Endodermal cell (in vitro differentiated cells): Measurements from ENCODE around the gene ATP10D. TPM values are rescaled to one million over a fixed set of nuclear protein-coding genes. Genes with fewer than 3 reads are reported as not detected.

ENCODE experiments used
- DNase-seq: peaks from one replicate; pipeline ENCODE4 v3.0.0-alpha.2; 2017
- H3K27ac ChIP-seq: 2 replicates; pipeline ENCODE4 v1.5.1; 2013; ENCODE audit warnings: mild to moderate bottlenecking, low read depth, low read length, moderate library complexity
- H3K27me3 ChIP-seq: 2 replicates; pipeline ENCODE4 v1.6.1; 2013; ENCODE audit warnings: mild to moderate bottlenecking, low read length, moderate library complexity; ENCODE audit not compliant: insufficient read depth, control insufficient read depth, poor library complexity, severe bottlenecking
- H3K36me3 ChIP-seq: 2 replicates; pipeline ENCODE4 v1.7.0; 2013; ENCODE audit warnings: mild to moderate bottlenecking, low read length, moderate library complexity; ENCODE audit not compliant: control insufficient read depth, insufficient read depth
- H3K4me1 ChIP-seq: one replicate; pipeline ENCODE4 v1.7.0; 2013; ENCODE audit warnings: low read length; ENCODE audit not compliant: control insufficient read depth, insufficient read depth
- H3K4me3 ChIP-seq: 2 replicates; pipeline ENCODE4 v1.5.1; 2013; ENCODE audit warnings: mild to moderate bottlenecking, low read length, moderate library complexity
- H3K9ac ChIP-seq: 2 replicates; pipeline ENCODE4 v1.6.1; 2013; ENCODE audit warnings: mild to moderate bottlenecking, low read length, moderate library complexity; ENCODE audit not compliant: poor library complexity, severe bottlenecking; ENCODE audit errors: extremely low read depth
- H3K9me3 ChIP-seq: 2 replicates; pipeline ENCODE4 v1.6.1; 2013; ENCODE audit warnings: mild to moderate bottlenecking, low read length, moderate library complexity; ENCODE audit not compliant: control insufficient read depth
- H3K27ac Mint-ChIP-seq: 2 replicates; pipeline ENCODE4 v1.8.0; 2020; ENCODE audit warnings: mixed read lengths
- H3K27me3 Mint-ChIP-seq: 2 replicates; pipeline ENCODE4 v1.8.0; 2021; ENCODE audit warnings: mild to moderate bottlenecking, mixed read lengths; ENCODE audit not compliant: insufficient read depth
- H3K36me3 Mint-ChIP-seq: 2 replicates; pipeline ENCODE4 v1.8.0; 2020; ENCODE audit warnings: low read depth, mixed read lengths
- H3K4me1 Mint-ChIP-seq: 2 replicates; pipeline ENCODE4 v1.8.0; 2020; ENCODE audit warnings: mixed read lengths
- H3K4me3 Mint-ChIP-seq: 2 replicates; pipeline ENCODE4 v1.8.0; 2020; ENCODE audit warnings: mild to moderate bottlenecking, moderate library complexity, mixed read lengths
- H3K9me3 Mint-ChIP-seq: 2 replicates; pipeline ENCODE4 v1.8.0; 2020; ENCODE audit warnings: mild to moderate bottlenecking, mixed read lengths
- CTCF ChIP-seq: fragments of 200-600 bp; sonication (generic); conservative IDR thresholded peaks from 2 replicates; pipeline ENCODE4 v1.5.0; 2021; ENCODE audit warnings: antibody characterized with exemption, mild to moderate bottlenecking
- WGBS, 2 experiments: methylation state at CpG; one replicate each; pipeline versions ENCODE4 v1.1.5 to v1.1.7; 2013; ENCODE audit warnings: missing lambda C conversion rate in 2 of 2, mixed read lengths in 1 of 2; ENCODE audit not compliant: insufficient coverage in 1 of 2, insufficient read length in 1 of 2; 5-methylcytosine and 5-hydroxymethylcytosine counted together
- total RNA-seq, 2 donors: library from RNA; stranded (reverse); fragmentation: NEBNext Ultra II Directional in 1 of 2; extraction: Animal tissue kit (Norgen Biotek cat#: 25700) in 1 of 2; gene quantifications; 2 replicates in 1 of 2; 3 replicates in 1 of 2; pipeline ENCODE4 v1.2.1, GENCODE V29; 2021

Gene ATP10D
- total RNA-seq, 2 donors from 2014 or later, result 0.27 to 1.1 TPM

- no peak for DNase-seq
- Mint-ChIP-seq H3K9me3 (no peaks in the 10 kb centered on the region), H3K27ac (no peak overlapping the region), H3K27me3 (no peaks in the 10 kb centered on the region), H3K4me3 (no peak overlapping the region), H3K4me1 (no peaks in the 10 kb centered on the region), H3K36me3 (no peaks in the 10 kb centered on the region)
- 75 to 92% methylated on average over 1 of the region's 1 CpG for WGBS, 2 experiments
- no peaks in the 10 kb centered on the region for H3K9me3 ChIP-seq
- no peaks in the 10 kb centered on the region for H3K27me3 ChIP-seq
- no peaks in the 10 kb centered on the region for H3K36me3 ChIP-seq
- H3K4me3 ChIP-seq, result no peak overlapping the region
- H3K9ac ChIP-seq, result no peak overlapping the region
- no peak for TF ChIP-seq CTCF
- peaks cover 2% of the 10 kb centered on the region for H3K4me1 ChIP-seq
- no peak overlapping the region for H3K27ac ChIP-seq
Measured at GRCh38 chr4:47598320-47598719, 113.2 kb downstream of the ATP10D start.

- Histone ChIP-seq H3K27ac (no peak overlapping the region), H3K4me3 (no peak overlapping the region), H3K9ac (no peak overlapping the region), H3K27me3 (no peaks in the 10 kb centered on the region), H3K36me3 (no peaks in the 10 kb centered on the region), H3K9me3 (no peaks in the 10 kb centered on the region), H3K4me1 (peaks cover 2% of the 10 kb centered on the region)
- no peak overlapping the region for H3K4me3 Mint-ChIP-seq
- H3K4me1 Mint-ChIP-seq, result no peaks in the 10 kb centered on the region
- TF ChIP-seq CTCF, result no peak
- H3K27me3 Mint-ChIP-seq, result no peaks in the 10 kb centered on the region
- no peak overlapping the region for H3K27ac Mint-ChIP-seq
- no peak for DNase-seq
- 91% methylated on average over 3 of the region's 3 CpGs; no CpG with 5 or more reads in 1 of the 2 experiments for WGBS, 2 experiments
- H3K36me3 Mint-ChIP-seq, result no peaks in the 10 kb centered on the region
- H3K9me3 Mint-ChIP-seq, result no peaks in the 10 kb centered on the region
Measured at GRCh38 chr4:47598896-47599295, 113.8 kb downstream of the ATP10D start.

GRCh38 chr4:47606482-47606881 is 121.4 kb downstream of the ATP10D start:
- no peak overlapping the region for H3K27ac Mint-ChIP-seq
- Histone ChIP-seq H3K4me3 (no peak overlapping the region), H3K9me3 (no peaks in the 10 kb centered on the region), H3K4me1 (no peaks in the 10 kb centered on the region), H3K9ac (no peak overlapping the region), H3K27me3 (no peaks in the 10 kb centered on the region), H3K36me3 (no peaks in the 10 kb centered on the region), H3K27ac (no peak overlapping the region)
- no peaks in the 10 kb centered on the region for H3K9me3 Mint-ChIP-seq
- H3K36me3 Mint-ChIP-seq, result no peaks in the 10 kb centered on the region
- TF ChIP-seq CTCF, result no peak
- no peak overlapping the region for H3K4me3 Mint-ChIP-seq
- peaks cover 1% of the 10 kb centered on the region for H3K27me3 Mint-ChIP-seq
- DNase-seq, result no peak
- no peaks in the 10 kb centered on the region for H3K4me1 Mint-ChIP-seq
- 93 to 100% methylated on average over 2 to 3 of the region's 3 CpGs for WGBS, 2 experiments
